C4-2B (cell line): ENCODE data around the gene IER3.
"Not testable (repeated sequence)": the region's sequence is repeated elsewhere in the genome, so short reads cannot be mapped to it uniquely, and the experiment has no call there.

Source experiments
- CTCF ChIP-seq: fragments of 450-650 bp; conservative IDR thresholded peaks from 2 replicates; pipeline ENCODE4 v1.5.1; 2017; ENCODE audit warnings: mild to moderate bottlenecking
- ZFX ChIP-seq: fragments of 450-650 bp; IDR thresholded peaks from 2 replicates; pipeline ENCODE4 v1.6.1; 2017

- not testable (repeated sequence) for TF ChIP-seq CTCF, ZFX
Measured at GRCh38 chr6:30722025-30722279, 22.4 kb downstream of the IER3 start.
